HCT116 (cell line): ENCODE results near the gene SERTAD1.

ENCODE experiments used
- CBX3 ChIP-seq: IDR thresholded peaks from 2 replicates; pipeline ENCODE4 v1.6.1; 2012; ENCODE audit warnings: low read depth
- CEBPB ChIP-seq: IDR thresholded peaks from 2 replicates; pipeline ENCODE4 v1.6.1; 2012; ENCODE audit warnings: low read depth
- EZH2 ChIP-seq: fragments of 200-600 bp; sonication (generic); IDR thresholded peaks from 2 replicates; pipeline ENCODE4 v1.6.1; 2017; ENCODE audit warnings: antibody characterized with exemption, mixed run types
- JUND ChIP-seq: IDR thresholded peaks from 2 replicates; pipeline ENCODE4 v1.6.1; 2012
- POLR2A ChIP-seq: IDR thresholded peaks from 2 replicates; pipeline ENCODE4 v1.7.0; 2011; ENCODE audit warnings: borderline replicate concordance; ENCODE audit not compliant: insufficient read depth, insufficient read length; ENCODE audit errors: extremely low read depth
- RAD21 ChIP-seq: IDR thresholded peaks from 2 replicates; pipeline ENCODE4 v1.6.1; 2012; ENCODE audit warnings: low read depth, mild to moderate bottlenecking
- TCF7L2 ChIP-seq: IDR thresholded peaks from 2 replicates; pipeline ENCODE4 v1.7.0; 2011; ENCODE audit warnings: borderline replicate concordance, inconsistent platforms; ENCODE audit not compliant: insufficient read depth, insufficient read length; ENCODE audit errors: extremely low read depth
- ZNF274 ChIP-seq: fragments of 200-500 bp; sonication (Bioruptor generic); IDR thresholded peaks from 2 replicates; pipeline ENCODE4 v1.6.1; 2014; ENCODE audit warnings: mild to moderate bottlenecking, low read depth, low read length, inconsistent platforms
- TF ChIP-seq, protein P1 (sequence below), 3 experiments: fragments of 200-600 bp in 1 of 3; sonication (generic) in 1 of 3; IDR thresholded peaks in 2 of 3; conservative IDR thresholded peaks in 1 of 3; 2 replicates each; pipeline ENCODE4 v1.5.1; 2012 to 2017; ENCODE audit warnings: low read depth in 2 of 3, low read length in 2 of 3, antibody characterized with exemption in 1 of 3, borderline replicate concordance in 1 of 3, control low read depth in 1 of 3, mild to moderate bottlenecking in 1 of 3, mixed read lengths in 1 of 3, mixed run types in 1 of 3, moderate library complexity in 1 of 3; ENCODE audit not compliant: insufficient read depth in 1 of 3
- TF ChIP-seq, protein P2 (sequence below): IDR thresholded peaks from 2 replicates; pipeline ENCODE4 v1.6.1; 2012; ENCODE audit warnings: low read depth
- TF ChIP-seq, protein P3 (sequence below): IDR thresholded peaks from 2 replicates; pipeline ENCODE4 v1.6.1; 2012

DNA sequence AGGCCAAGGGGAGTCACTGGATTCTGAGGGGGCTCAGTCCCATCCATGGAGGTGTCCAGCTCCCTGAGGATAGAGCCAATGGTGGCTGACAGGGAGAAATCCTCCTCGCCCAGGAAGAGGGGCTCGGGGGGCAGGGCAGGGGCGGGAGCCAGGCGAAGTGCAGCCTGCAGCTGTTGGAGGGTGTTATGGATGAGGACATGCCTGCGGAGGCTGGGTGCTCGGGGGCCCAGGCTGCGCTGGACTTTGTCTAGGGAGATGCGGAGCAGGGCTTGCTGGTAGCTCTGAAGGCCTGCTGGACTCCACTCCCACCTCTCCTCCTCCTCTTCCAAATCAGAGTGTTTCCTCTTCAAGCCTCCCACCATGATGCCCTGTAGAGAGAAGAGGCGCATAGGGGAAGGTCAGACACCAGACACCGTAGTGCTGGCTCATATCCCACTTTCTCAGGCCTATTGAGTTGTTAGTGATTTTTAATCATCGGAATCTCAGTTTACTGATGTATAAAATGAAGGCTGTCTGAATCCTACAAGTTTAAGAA lies 16.0 kb upstream of the SERTAD1 start:
- TF ChIP-seq EZH2 (no peak), POLR2A (no peak), CBX3 (no peak), ZNF274 (no peak), JUND (no peak), CEBPB (no peak), TCF7L2 (no peak), RAD21 (no peak)
- TF ChIP-seq, protein P1, sequence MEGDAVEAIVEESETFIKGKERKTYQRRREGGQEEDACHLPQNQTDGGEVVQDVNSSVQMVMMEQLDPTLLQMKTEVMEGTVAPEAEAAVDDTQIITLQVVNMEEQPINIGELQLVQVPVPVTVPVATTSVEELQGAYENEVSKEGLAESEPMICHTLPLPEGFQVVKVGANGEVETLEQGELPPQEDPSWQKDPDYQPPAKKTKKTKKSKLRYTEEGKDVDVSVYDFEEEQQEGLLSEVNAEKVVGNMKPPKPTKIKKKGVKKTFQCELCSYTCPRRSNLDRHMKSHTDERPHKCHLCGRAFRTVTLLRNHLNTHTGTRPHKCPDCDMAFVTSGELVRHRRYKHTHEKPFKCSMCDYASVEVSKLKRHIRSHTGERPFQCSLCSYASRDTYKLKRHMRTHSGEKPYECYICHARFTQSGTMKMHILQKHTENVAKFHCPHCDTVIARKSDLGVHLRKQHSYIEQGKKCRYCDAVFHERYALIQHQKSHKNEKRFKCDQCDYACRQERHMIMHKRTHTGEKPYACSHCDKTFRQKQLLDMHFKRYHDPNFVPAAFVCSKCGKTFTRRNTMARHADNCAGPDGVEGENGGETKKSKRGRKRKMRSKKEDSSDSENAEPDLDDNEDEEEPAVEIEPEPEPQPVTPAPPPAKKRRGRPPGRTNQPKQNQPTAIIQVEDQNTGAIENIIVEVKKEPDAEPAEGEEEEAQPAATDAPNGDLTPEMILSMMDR (IDR thresholded peaks at IDR 0.05 in 2 of 3, conservative IDR thresholded peaks at IDR 0.05 in 1 of 3; ENCODE audit: borderline replicate concordance in 1 of 3, insufficient read depth in 1 of 3, low read depth in 2 of 3, low read length in 2 of 3), result no peak
- TF ChIP-seq, protein P2, sequence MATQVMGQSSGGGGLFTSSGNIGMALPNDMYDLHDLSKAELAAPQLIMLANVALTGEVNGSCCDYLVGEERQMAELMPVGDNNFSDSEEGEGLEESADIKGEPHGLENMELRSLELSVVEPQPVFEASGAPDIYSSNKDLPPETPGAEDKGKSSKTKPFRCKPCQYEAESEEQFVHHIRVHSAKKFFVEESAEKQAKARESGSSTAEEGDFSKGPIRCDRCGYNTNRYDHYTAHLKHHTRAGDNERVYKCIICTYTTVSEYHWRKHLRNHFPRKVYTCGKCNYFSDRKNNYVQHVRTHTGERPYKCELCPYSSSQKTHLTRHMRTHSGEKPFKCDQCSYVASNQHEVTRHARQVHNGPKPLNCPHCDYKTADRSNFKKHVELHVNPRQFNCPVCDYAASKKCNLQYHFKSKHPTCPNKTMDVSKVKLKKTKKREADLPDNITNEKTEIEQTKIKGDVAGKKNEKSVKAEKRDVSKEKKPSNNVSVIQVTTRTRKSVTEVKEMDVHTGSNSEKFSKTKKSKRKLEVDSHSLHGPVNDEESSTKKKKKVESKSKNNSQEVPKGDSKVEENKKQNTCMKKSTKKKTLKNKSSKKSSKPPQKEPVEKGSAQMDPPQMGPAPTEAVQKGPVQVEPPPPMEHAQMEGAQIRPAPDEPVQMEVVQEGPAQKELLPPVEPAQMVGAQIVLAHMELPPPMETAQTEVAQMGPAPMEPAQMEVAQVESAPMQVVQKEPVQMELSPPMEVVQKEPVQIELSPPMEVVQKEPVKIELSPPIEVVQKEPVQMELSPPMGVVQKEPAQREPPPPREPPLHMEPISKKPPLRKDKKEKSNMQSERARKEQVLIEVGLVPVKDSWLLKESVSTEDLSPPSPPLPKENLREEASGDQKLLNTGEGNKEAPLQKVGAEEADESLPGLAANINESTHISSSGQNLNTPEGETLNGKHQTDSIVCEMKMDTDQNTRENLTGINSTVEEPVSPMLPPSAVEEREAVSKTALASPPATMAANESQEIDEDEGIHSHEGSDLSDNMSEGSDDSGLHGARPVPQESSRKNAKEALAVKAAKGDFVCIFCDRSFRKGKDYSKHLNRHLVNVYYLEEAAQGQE, result no peak
- TF ChIP-seq, protein P3, sequence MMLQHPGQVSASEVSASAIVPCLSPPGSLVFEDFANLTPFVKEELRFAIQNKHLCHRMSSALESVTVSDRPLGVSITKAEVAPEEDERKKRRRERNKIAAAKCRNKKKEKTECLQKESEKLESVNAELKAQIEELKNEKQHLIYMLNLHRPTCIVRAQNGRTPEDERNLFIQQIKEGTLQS, result no peak
